Stomach (tissue), 4 donors: ENCODE data around the gene MRPS23.

Experiments
- EP300 ChIP-seq: sonication (generic); formaldehyde crosslinking; IDR thresholded peaks from one replicate; pipeline ENCODE4 v1.6.1; 2017; ENCODE audit warnings: antibody characterized with exemption
- POLR2A ChIP-seq, 4 donors: fragments of 450-650 bp; IDR thresholded peaks; one replicate each; pipeline ENCODE4 v1.6.1; 2016; ENCODE audit warnings: antibody characterized with exemption in 4 of 4, control low read depth in 2 of 4, mild to moderate bottlenecking in 1 of 4, moderate library complexity in 1 of 4
- TF ChIP-seq, protein P1 (sequence below), 7 experiments: fragments of 450-650 bp in 4 of 7; fragments of 200-600 bp in 3 of 7; sonication (generic) in 3 of 7; IDR thresholded peaks; one replicate each; pipeline ENCODE4 v1.5.1; 2016 to 2019; ENCODE audit warnings: antibody characterized with exemption in 7 of 7, control low read depth in 2 of 7, mild to moderate bottlenecking in 1 of 7

DNA sequence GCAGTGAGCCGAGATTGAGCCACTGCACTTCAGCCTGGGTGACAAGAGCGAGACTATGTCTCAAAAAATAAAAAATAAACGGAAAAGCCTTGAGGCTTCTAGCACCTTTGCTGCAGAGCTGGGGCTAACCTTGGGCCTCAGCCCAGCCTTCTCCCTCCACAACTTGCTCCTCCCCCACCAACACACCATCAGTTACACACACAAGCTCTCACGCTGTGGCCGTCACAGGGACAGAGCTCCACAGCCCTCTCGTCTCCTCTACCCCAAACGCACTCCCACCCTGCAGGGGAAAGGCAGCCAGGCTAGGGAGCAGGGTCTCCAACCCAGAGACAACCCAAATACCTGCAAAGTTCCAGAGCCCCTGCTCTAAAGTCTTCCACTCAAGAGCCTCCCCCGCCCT is 22.0 kb upstream of the MRPS23 start:
- TF ChIP-seq, protein P1, sequence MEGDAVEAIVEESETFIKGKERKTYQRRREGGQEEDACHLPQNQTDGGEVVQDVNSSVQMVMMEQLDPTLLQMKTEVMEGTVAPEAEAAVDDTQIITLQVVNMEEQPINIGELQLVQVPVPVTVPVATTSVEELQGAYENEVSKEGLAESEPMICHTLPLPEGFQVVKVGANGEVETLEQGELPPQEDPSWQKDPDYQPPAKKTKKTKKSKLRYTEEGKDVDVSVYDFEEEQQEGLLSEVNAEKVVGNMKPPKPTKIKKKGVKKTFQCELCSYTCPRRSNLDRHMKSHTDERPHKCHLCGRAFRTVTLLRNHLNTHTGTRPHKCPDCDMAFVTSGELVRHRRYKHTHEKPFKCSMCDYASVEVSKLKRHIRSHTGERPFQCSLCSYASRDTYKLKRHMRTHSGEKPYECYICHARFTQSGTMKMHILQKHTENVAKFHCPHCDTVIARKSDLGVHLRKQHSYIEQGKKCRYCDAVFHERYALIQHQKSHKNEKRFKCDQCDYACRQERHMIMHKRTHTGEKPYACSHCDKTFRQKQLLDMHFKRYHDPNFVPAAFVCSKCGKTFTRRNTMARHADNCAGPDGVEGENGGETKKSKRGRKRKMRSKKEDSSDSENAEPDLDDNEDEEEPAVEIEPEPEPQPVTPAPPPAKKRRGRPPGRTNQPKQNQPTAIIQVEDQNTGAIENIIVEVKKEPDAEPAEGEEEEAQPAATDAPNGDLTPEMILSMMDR (IDR thresholded peaks at IDR 0.05), result no peak
- TF ChIP-seq POLR2A (IDR thresholded peaks at IDR 0.05) (no peak), EP300 (no peak)
